Hindlimb muscle (tissue), 1 donor: ENCODE data around the gene CD151. TPM values are rescaled to one million over a fixed set of nuclear protein-coding genes. Genes with fewer than 3 reads are reported as not detected.

Experiments
- DNase-seq: peaks from one replicate; pipeline ENCODE4 v3.0.0-alpha.2; 2013
- polyA plus RNA-seq: library from polyadenylated mRNA; unstranded; fragments of 120-200 nt; gene quantifications from one replicate; pipeline ENCODE4 v1.2.1, GENCODE V29; 2013; ENCODE audit not compliant: insufficient read length

Gene CD151
- polyA plus RNA-seq, 1 donor: 189 TPM

DNA sequence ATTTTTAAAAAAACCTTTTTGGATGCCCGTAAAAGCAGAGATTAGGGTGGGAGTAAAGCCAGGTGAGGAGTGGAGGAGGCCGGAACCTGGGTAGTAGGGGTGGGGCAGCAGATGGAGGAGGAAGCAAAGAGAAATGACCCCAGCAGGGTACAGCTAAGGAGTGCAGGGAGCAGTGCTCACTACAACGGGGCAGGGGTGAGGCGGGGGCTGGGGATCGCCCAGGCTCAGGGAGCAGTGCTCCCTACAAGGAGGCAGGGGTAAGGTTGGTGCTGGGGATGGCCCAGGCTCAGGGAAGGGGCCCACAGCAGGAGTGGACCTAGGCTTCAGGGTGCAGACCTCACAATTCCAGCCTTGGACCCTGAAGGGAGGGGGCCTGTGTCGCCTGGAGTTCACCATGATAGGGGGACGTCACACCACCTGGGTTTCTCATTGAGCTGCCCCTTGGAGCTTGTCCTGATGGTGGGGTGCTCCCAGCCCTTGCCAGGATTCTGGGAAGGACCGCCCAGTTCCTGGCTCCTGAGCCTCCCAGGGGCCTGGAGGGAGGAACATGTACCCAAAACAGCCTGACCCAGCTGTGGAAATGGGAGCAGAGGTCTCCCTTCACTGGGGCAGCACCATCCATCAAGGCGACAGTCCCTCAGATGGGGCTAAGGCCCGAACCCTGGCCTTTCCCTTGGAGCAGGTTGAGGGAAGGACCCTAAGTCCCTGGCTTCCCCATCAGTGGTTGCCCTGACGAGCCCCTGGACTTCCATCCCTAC lies 16.9 kb upstream of the CD151 start:
- DNase-seq: no peak

DNA sequence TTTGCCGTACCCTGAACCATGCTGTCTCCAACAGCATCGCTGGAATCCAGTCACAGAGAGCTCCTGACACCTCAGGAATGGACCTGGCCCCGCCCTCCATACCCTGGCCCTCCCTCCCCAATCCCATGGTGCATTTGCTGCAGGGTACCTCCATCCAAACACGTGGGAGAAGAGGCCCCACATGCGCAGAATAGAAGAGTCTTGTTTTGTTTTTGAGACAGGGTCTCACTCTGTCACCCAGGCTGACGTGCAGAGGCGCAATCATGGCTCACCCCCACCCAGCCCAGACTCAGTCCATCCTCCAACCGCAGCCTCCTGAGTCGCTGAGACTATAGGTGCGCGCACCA lies 16.3 kb upstream of the CD151 start:
- no peak for DNase-seq

DNA sequence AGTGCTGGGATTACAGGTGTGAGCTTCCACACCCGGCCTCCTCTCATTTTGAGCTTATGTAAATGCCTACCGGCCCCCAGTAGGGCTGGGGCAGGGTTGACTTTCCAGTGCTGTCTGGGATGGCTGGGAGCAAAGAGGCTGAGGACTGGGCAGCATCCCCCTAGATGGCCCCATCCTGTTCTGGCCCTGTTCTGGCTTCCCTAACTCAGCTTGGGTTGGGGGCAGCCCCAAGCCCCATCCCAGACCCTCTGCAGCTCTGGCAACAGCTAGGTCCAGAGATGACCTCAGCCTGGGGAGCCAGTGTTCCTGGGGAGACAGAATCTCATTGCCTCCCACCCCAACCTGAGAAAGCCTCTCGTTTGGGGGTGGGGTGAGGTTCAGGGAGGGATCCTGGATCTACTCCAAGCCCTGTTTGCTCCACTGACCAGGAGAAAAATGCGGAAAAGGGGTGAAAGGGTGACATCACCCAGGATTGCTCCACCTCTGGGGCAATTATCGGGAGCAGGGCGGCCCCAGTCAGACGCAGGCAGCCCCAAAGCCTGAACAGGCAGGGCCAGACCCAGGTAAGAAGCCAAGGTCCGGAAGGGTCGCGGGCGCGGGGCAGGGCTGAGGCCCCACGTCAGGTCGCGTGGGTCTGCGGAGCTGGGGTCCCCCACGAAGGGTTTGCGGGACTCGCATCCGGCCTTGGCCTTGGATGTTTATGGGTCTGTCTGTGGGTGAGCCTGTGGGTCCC lies 14.2 kb upstream of the CD151 start, which contains the start of gene PNPLA2:
Gene PNPLA2 (plus strand): TSS at position 519 of the 733 bp plus-strand sequence. CDS start 805 bp downstream, outside the sequence.
- DNase-seq: no peak

GRCh38 chr11:819129-819931 lies 13.4 kb upstream of the CD151 start:
- DNase-seq: peak; percentile 89

GRCh38 chr11:819943-820649 lies 12.7 kb upstream of the CD151 start:
- no peak for DNase-seq

GRCh38 chr11:820655-821511 lies 11.9 kb upstream of the CD151 start:
- no peak for DNase-seq

GRCh38 chr11:821512-822371 lies 11.0 kb upstream of the CD151 start:
- no peak for DNase-seq

DNA sequence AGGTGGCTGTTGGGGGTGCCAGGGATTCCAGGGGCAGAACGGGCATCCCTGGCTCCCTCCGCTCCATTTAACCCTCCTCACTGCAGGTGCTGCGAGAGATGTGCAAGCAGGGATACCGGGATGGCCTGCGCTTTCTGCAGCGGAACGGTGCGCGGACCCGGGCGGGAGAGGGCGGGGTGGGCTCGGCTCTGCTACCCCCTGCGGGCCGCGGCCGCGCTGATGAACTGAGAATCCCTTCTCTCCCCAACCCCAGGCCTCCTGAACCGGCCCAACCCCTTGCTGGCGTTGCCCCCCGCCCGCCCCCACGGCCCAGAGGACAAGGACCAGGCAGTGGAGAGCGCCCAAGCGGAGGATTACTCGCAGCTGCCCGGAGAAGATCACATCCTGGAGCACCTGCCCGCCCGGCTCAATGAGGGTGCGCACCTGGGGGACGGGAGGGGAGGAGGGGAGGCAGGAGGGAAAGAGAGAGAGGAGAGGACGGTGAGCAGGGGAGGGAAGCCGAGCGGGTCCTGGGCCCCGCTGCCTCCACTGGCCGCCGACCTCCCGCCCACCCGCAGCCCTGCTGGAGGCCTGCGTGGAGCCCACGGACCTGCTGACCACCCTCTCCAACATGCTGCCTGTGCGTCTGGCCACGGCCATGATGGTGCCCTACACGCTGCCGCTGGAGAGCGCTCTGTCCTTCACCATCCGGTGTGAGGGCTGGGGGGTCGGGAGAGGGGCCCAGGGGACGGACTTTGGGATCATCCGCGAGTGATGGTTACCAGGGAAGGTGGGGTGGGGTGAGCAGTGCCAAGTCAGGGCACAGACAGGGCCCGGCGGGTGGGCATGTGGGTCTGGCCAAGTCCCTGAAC lies 9.1 kb upstream of the CD151 start:
- no peak for DNase-seq

DNA sequence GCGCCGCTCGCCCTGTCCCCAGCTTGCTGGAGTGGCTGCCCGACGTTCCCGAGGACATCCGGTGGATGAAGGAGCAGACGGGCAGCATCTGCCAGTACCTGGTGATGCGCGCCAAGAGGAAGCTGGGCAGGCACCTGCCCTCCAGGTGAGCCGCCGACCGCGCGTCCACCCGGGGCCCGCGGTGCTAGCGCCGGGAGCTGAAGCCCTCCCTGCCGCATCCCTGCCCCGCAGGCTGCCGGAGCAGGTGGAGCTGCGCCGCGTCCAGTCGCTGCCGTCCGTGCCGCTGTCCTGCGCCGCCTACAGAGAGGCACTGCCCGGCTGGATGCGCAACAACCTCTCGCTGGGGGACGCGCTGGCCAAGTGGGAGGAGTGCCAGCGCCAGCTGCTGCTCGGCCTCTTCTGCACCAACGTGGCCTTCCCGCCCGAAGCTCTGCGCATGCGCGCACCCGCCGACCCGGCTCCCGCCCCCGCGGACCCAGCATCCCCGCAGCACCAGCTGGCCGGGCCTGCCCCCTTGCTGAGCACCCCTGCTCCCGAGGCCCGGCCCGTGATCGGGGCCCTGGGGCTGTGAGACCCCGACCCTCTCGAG lies 8.4 kb upstream of the CD151 start:
- no peak for DNase-seq

- no peak for DNase-seq
Observed at GRCh38 chr11:824942-825341, 7.8 kb upstream of the CD151 start.

DNA sequence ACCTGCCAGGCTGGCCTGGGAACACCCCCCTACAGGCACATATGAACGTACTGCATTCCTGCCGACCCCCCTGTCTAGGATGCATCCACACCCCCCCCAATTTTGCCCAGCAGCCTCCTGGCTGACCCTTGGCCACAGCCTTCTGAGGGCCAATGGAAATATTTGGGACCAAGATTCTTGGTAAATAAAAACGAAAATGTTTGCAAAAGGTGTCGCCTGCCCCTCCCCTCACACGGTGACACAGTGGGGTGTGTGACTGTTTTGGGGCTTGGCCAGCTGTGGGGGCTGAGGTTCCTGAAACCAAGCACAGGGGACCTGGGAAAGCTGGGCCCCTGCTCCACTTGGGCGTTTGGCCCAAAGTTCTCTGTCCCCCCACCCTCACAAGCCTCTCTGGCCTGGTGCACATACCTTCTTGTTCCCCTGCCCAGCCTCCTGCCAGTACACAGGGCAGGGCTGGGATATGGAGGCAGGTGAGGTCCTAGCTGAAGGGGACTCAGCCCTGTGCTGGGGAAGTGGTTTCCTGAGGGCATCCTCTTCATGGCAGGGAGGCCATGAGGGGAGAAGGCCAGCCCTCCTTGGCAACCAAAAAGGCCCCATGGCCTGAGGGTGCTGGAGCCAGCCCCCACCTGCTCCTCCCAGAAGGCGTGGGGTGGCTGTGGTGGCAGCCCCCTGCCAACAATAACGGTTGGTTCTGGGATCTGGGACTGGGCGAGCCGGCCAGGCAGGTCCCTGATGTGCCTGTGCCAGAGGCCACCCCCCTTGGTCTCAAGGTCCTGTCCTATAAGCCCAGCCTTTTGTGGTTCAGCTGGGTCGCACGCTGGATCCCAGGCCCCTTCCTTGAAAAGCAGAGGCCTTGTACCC lies 7.2 kb upstream of the CD151 start:
- no peak for DNase-seq

DNA sequence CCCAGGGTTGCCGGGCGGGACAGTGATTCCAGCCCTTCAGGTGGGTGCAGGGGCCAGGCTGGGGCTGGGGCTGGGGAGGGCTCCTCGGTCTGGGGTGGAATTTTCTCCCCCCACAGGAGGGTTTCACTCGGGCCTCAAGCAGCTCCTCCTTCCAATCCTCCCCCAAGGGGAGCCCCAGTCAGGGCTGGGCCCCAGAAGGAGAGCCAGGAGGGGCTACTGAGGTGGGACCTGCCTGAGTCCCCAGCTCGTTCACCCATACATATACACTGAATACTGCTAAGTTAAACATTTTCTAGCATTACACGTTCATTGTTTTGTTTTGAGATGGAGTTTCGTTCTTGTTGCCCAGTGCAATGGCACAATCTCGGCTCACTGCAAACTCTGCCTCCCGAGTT lies 6.5 kb upstream of the CD151 start:
- DNase-seq: no peak

DNA sequence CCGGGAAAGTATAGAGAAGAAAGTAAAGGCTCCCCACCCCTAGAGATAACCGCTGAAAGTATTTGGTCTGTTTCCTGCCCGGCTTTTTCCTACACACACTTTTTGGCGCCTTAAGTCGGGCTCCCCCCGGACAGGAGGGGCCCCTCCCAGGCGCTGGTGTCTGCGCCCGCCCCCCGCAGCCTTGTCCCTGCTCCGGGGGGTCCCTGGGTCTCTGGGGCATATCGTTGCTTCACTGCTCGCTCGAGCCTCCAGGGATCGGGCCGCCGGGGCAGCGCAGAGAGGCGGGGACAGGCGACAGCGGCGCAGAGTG lies 6.0 kb upstream of the CD151 start:
- no peak for DNase-seq

- DNase-seq: no peak
Observed at GRCh38 chr11:827146-827896, 5.4 kb upstream of the CD151 start.

DNA sequence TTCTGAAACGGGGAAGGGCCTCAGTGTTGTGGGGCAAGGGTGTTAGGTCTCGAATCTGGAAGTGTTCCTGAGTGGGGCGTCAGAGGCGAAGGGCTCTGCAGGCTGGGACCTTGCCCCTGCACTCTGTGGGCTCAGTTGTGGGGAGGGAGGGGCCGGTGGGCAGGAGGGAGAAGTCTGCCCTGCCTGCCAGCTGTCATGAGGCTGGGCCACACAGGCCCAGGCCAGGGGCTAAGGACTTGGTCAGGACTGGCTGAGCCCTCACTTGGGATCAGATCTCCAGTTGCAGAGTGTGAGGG lies 4.9 kb upstream of the CD151 start, which contains the start of gene CRACR2B:
Gene CRACR2B (plus strand): TSS at position 23 of the 296 bp plus-strand sequence. CDS start 689 bp downstream, outside the sequence.
- no peak for DNase-seq

DNA sequence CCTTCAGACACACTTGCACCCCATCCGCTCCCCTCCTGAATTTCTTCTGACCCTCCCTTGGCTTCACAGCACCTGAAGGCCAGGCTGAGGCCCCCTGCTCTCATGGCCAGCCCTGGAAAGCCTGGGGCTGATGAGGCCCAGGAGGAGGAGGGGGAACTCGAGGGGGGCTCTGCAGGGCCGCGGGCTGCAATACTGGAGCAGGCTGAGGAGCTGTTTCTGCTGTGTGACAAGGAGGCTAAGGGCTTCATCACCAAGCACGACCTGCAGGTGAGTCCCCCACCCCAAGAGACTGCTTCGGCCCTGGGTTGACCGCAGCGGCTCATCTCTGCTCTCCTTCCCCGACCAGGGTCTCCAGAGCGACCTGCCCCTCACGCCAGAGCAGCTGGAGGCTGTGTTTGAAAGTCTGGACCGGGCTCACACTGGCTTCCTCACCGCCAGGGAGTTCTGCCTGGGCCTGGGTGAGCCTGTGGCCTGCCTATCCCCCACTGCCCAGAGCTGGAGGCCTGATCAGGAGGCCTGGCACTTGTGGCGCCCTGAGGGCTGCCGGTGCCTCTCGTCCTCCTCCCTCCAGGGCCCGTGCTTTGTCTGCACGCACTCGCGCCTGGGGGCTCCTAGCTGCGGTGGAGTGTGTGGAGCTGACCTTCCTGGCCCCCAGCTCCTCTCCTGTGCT lies 4.1 kb upstream of the CD151 start:
- no peak for DNase-seq

DNA sequence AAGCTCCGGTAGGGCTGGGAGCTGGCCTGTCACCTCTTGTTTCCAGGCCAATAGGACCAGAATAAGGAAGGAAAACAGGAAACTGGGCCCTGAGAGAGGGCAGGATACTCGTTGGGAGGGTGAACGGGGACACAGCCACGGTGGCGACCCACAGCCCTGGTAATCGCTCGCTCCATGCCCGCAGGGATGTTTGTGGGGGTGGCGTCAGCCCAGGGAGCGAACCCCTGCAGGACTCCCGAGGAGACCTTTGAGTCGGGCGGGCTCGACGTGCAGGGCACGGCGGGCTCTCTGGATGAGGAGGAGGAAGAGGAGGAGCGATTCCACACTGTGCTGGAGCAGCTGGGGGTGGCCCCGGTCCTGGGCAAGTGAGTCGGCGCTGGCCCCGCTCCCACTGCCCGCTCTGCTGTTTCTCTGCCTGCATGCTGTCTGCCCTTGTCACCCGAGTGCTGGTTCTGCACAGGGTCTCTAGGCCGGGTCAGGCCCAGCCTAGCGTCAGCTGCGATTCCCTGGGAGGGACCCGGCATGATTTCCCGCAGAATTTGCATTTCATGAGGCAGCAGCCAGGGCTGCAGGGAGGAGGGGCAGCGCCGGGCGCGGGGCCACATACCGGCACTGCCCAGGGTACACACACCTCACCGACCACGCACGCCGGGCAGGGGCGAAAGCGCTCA lies 3.4 kb upstream of the CD151 start:
- DNase-seq: no peak
